WTC11 (cell line): ENCODE measurements around the gene LYPLA2. TPM values are rescaled to one million over a fixed set of nuclear protein-coding genes. Genes with fewer than 3 reads are reported as not detected.

ENCODE experiments used
- ATAC-seq: fragments of 200-7000 bp; cut with Tn5 transposase; 2 replicates; pipeline ENCODE4 v1.10.0; 2021; ENCODE audit warnings: mild to moderate bottlenecking, moderate library complexity
- CTCF ChIA-PET: fragments of 300-600 bp; sonication (Branson Sonifier 250); formaldehyde crosslinking; loops from one replicate; lab custom pipeline; 2021; ENCODE audit warnings: antibody characterized with exemption; lab: Charles Lee
- POLR2A ChIA-PET: fragments of 350-600 bp; sonication (Branson Sonifier 250); formaldehyde crosslinking; loops from one replicate; lab custom pipeline; 2021; ENCODE audit warnings: antibody characterized with exemption; lab: Charles Lee
- DNase-seq: peaks from one replicate; pipeline ENCODE4 v3.0.0; 2021; ENCODE audit warnings: low spot score
- H3K27ac Mint-ChIP-seq: 2 replicates; pipeline ENCODE4 v1.8.0; 2021; ENCODE audit warnings: mixed read lengths
- H3K27me3 Mint-ChIP-seq: 2 replicates; pipeline ENCODE4 v1.8.0; 2021; ENCODE audit warnings: low read depth, mild to moderate bottlenecking, moderate library complexity, mixed read lengths
- H3K36me3 Mint-ChIP-seq: 2 replicates; pipeline ENCODE4 v1.8.0; 2021; ENCODE audit warnings: mixed read lengths
- H3K4me1 Mint-ChIP-seq: 2 replicates; pipeline ENCODE4 v1.8.0; 2022; ENCODE audit warnings: mixed read lengths
- H3K4me3 Mint-ChIP-seq: 2 replicates; pipeline ENCODE4 v1.8.0; 2021; ENCODE audit warnings: mild to moderate bottlenecking, moderate library complexity, mixed read lengths
- H3K9me3 Mint-ChIP-seq: 2 replicates; pipeline ENCODE4 v1.8.0; 2021; ENCODE audit warnings: mixed read lengths
- ETV6 ChIP-seq: sonication (generic); formaldehyde crosslinking; IDR thresholded peaks from 2 replicates; pipeline ENCODE4 v1.8.1; 2022; ENCODE audit warnings: mild to moderate bottlenecking, missing genetic modification reagents
- FOXP1 ChIP-seq: sonication (generic); formaldehyde crosslinking; IDR thresholded peaks from 2 replicates; pipeline ENCODE4 v1.8.0; 2022; ENCODE audit warnings: missing genetic modification reagents, mild to moderate bottlenecking, moderate library complexity, borderline replicate concordance
- JUN ChIP-seq: sonication (generic); formaldehyde crosslinking; IDR thresholded peaks from 2 replicates; pipeline ENCODE4 v1.8.0; 2023; ENCODE audit warnings: mild to moderate bottlenecking, missing genetic modification reagents
- NFYB ChIP-seq: sonication (generic); formaldehyde crosslinking; conservative IDR thresholded peaks from 2 replicates; pipeline ENCODE4 v1.8.0; 2022; ENCODE audit warnings: low read depth, missing genetic modification reagents
- NR1H2 ChIP-seq: sonication (generic); formaldehyde crosslinking; IDR thresholded peaks from 2 replicates; pipeline ENCODE4 v1.9.0; 2021; ENCODE audit warnings: mild to moderate bottlenecking, moderate library complexity, missing genetic modification reagents
- OVOL2 ChIP-seq: fragments of 250-450 bp; sonication (Bioruptor Pico); IDR thresholded peaks from 2 replicates; pipeline ENCODE4 v1.9.0; 2021; ENCODE audit warnings: mild to moderate bottlenecking, borderline replicate concordance
- PRRX2 ChIP-seq: fragments of 250-450 bp; sonication (Bioruptor Pico); IDR thresholded peaks from 2 replicates; pipeline ENCODE4 v1.8.0; 2021; ENCODE audit warnings: mild to moderate bottlenecking
- ZBTB21 ChIP-seq: sonication (generic); formaldehyde crosslinking; IDR thresholded peaks from 2 replicates; pipeline ENCODE4 v1.8.1; 2023; ENCODE audit warnings: mild to moderate bottlenecking, missing genetic modification reagents, borderline replicate concordance
- ZNF121 ChIP-seq: sonication (generic); formaldehyde crosslinking; IDR thresholded peaks from 2 replicates; pipeline ENCODE4 v1.8.0; 2023; ENCODE audit warnings: missing genetic modification reagents
- total RNA-seq: library from RNA; stranded (reverse); gene quantifications from 3 replicates; pipeline ENCODE4 v1.2.3, GENCODE V29; 2021
- TF ChIP-seq, protein P1 (sequence below): sonication (generic); formaldehyde crosslinking; IDR thresholded peaks from 2 replicates; pipeline ENCODE4 v1.8.1; 2023; ENCODE audit warnings: mild to moderate bottlenecking, missing genetic modification reagents, borderline replicate concordance
- TF ChIP-seq, protein P2 (sequence below): fragments of 250-450 bp; sonication (Bioruptor Pico); IDR thresholded peaks from 2 replicates; pipeline ENCODE4 v1.9.0; 2021; ENCODE audit warnings: mild to moderate bottlenecking, borderline replicate concordance
- TF ChIP-seq, protein P3 (sequence below): fragments of 200-600 bp; IDR thresholded peaks from 2 replicates; pipeline ENCODE4 v1.8.0; 2022; ENCODE audit warnings: antibody characterized with exemption

The LYPLA2 gene
- total RNA-seq, 1 experiment from 2014 or later, result 164 TPM

DNA sequence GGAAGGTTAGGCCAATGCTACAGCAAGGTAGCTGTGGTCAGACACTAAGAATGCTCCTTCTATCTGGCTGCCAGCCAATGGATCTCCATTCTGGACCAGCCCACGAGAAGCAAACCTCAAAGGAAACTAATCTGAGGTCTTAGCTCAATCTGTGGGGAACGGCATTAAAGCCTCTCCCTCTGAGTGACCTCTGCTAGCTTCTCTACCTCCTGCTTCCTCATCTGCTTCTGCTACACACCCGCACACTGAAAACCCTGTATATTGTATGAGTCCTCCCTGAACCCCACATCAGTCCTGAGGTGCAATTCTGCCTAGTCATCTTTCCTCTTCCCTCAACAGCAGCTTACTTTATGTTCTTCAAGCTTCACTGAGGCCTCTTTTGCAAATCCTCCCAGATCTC, 16.5 kb downstream of the LYPLA2 start:
- TF ChIP-seq ETV6, result no peak
- TF ChIP-seq, protein P1, sequence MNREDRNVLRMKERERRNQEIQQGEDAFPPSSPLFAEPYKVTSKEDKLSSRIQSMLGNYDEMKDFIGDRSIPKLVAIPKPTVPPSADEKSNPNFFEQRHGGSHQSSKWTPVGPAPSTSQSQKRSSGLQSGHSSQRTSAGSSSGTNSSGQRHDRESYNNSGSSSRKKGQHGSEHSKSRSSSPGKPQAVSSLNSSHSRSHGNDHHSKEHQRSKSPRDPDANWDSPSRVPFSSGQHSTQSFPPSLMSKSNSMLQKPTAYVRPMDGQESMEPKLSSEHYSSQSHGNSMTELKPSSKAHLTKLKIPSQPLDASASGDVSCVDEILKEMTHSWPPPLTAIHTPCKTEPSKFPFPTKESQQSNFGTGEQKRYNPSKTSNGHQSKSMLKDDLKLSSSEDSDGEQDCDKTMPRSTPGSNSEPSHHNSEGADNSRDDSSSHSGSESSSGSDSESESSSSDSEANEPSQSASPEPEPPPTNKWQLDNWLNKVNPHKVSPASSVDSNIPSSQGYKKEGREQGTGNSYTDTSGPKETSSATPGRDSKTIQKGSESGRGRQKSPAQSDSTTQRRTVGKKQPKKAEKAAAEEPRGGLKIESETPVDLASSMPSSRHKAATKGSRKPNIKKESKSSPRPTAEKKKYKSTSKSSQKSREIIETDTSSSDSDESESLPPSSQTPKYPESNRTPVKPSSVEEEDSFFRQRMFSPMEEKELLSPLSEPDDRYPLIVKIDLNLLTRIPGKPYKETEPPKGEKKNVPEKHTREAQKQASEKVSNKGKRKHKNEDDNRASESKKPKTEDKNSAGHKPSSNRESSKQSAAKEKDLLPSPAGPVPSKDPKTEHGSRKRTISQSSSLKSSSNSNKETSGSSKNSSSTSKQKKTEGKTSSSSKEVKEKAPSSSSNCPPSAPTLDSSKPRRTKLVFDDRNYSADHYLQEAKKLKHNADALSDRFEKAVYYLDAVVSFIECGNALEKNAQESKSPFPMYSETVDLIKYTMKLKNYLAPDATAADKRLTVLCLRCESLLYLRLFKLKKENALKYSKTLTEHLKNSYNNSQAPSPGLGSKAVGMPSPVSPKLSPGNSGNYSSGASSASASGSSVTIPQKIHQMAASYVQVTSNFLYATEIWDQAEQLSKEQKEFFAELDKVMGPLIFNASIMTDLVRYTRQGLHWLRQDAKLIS (CRISPR knock-in tag), result no peak
- no peak for TF ChIP-seq PRRX2
- no peak for TF ChIP-seq ZBTB21 (CRISPR knock-in tag)
- TF ChIP-seq JUN (CRISPR knock-in tag), result no peak
- no peak for TF ChIP-seq ZNF121 (CRISPR knock-in tag)
- TF ChIP-seq, protein P2, sequence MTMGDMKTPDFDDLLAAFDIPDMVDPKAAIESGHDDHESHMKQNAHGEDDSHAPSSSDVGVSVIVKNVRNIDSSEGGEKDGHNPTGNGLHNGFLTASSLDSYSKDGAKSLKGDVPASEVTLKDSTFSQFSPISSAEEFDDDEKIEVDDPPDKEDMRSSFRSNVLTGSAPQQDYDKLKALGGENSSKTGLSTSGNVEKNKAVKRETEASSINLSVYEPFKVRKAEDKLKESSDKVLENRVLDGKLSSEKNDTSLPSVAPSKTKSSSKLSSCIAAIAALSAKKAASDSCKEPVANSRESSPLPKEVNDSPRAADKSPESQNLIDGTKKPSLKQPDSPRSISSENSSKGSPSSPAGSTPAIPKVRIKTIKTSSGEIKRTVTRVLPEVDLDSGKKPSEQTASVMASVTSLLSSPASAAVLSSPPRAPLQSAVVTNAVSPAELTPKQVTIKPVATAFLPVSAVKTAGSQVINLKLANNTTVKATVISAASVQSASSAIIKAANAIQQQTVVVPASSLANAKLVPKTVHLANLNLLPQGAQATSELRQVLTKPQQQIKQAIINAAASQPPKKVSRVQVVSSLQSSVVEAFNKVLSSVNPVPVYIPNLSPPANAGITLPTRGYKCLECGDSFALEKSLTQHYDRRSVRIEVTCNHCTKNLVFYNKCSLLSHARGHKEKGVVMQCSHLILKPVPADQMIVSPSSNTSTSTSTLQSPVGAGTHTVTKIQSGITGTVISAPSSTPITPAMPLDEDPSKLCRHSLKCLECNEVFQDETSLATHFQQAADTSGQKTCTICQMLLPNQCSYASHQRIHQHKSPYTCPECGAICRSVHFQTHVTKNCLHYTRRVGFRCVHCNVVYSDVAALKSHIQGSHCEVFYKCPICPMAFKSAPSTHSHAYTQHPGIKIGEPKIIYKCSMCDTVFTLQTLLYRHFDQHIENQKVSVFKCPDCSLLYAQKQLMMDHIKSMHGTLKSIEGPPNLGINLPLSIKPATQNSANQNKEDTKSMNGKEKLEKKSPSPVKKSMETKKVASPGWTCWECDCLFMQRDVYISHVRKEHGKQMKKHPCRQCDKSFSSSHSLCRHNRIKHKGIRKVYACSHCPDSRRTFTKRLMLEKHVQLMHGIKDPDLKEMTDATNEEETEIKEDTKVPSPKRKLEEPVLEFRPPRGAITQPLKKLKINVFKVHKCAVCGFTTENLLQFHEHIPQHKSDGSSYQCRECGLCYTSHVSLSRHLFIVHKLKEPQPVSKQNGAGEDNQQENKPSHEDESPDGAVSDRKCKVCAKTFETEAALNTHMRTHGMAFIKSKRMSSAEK (CRISPR knock-in tag), result no peak
- TF ChIP-seq FOXP1 (CRISPR knock-in tag), result no peak
- no peak for TF ChIP-seq OVOL2 (CRISPR knock-in tag)
- TF ChIP-seq NFYB, result no peak
- Mint-ChIP-seq H3K36me3 (no peaks in the 10 kb centered on the region), H3K27me3 (peaks cover 3% of the 10 kb centered on the region), H3K9me3 (no peaks in the 10 kb centered on the region), H3K27ac (no peak overlapping the region), H3K4me1 (peaks cover 7% of the 10 kb centered on the region), H3K4me3 (no peak overlapping the region)
- DNase-seq (no peak), ATAC-seq (no peak)
- CTCF ChIA-PET, result interaction anchor here (0.8 to 4.7 kb wide), 3 partner anchors 109 to 264 kb away, joined by 3 to 98 read pairs (median 3); no protein-coding TSS in a partner anchor
- POLR2A ChIA-PET, result no interaction called here

DNA sequence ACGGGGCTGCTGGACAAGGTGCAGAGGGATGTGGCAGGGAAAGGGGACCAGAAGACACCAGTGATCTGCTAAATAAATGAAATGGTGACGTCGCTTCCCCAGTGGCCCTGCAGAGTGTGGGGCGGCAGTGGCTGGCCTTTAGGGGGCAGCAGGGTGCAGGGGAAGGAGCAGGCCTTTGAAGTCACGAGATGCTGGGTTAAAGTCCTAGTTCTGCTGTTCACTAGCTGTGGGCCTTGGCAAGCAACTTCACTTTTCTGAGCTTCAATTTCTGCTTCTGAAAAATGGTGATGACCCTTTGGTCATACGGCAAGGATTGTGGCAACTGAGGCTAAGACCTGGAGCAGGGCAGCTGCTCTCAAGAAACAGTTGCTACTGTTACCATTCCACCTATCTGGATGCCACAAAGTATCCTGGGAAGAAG, 18.8 kb downstream of the LYPLA2 start:
- ATAC-seq (peak; percentile 81), DNase-seq (peak; percentile 84)
- TF ChIP-seq NR1H2 (CRISPR knock-in tag), result no peak
- TF ChIP-seq, protein P3, sequence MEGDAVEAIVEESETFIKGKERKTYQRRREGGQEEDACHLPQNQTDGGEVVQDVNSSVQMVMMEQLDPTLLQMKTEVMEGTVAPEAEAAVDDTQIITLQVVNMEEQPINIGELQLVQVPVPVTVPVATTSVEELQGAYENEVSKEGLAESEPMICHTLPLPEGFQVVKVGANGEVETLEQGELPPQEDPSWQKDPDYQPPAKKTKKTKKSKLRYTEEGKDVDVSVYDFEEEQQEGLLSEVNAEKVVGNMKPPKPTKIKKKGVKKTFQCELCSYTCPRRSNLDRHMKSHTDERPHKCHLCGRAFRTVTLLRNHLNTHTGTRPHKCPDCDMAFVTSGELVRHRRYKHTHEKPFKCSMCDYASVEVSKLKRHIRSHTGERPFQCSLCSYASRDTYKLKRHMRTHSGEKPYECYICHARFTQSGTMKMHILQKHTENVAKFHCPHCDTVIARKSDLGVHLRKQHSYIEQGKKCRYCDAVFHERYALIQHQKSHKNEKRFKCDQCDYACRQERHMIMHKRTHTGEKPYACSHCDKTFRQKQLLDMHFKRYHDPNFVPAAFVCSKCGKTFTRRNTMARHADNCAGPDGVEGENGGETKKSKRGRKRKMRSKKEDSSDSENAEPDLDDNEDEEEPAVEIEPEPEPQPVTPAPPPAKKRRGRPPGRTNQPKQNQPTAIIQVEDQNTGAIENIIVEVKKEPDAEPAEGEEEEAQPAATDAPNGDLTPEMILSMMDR, result 0 out of 2 replicates have a peak, but pooled peaks have one; percentile 51
- no peaks in the 10 kb centered on the region; the same call in 1 of the 2 replicates for H3K27me3 Mint-ChIP-seq
- H3K9me3 Mint-ChIP-seq, result no peaks in the 10 kb centered on the region
- H3K27ac Mint-ChIP-seq, result no peak overlapping the region
- H3K4me3 Mint-ChIP-seq, result no peak overlapping the region
- ChIA-PET CTCF (interaction anchor here (0.6 to 5.3 kb wide), 28 partner anchors 8 to 755 kb away, joined by 3 to 109 read pairs (median 8); partner anchors contain the start of genes CNR2, FUCA1, GALE and HMGCL), POLR2A (no interaction called here)
- H3K36me3 Mint-ChIP-seq, result peaks cover 6% of the 10 kb centered on the region; the same call in 1 of the 2 replicates
- peaks cover 7% of the 10 kb centered on the region for H3K4me1 Mint-ChIP-seq
